ENCODE data around the gene TGM2.

The TGM2 gene

GRCh38 chr20:38092915-38093314 lies 72.2 kb downstream of the TGM2 start:
- no peak for DNase-seq (ENCODE audit: low read depth, low spot score)

DNA sequence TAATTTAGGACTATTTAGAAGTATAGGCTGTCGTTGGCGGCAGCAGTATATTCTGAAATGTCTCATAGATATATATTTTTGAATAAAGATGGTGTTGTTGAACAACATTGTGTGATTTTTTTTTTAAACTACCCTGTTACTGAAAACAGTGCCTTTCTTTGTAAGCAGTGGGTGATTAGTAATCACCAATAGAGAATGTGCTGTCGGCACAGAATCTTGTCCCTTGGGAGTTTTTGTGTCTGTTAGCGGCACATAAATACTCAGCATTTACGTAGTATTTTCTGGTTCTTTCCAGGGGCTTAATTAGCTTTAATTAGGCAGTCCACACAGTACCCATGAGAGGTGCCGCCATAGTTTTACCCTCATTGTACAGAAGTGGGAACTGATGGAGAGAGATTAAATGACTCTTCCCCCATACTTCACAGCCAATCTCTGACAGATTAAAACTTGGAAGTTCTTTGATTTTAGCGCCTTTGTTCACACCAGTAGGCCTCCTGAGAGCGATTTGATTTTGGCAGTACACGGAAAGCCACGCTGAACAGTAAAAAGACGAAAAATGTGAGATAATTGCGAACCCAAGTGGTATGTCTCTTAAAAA lies 72.7 kb downstream of the TGM2 start:
- no peak for DNase-seq (ENCODE audit: low read depth, low spot score)

DNA sequence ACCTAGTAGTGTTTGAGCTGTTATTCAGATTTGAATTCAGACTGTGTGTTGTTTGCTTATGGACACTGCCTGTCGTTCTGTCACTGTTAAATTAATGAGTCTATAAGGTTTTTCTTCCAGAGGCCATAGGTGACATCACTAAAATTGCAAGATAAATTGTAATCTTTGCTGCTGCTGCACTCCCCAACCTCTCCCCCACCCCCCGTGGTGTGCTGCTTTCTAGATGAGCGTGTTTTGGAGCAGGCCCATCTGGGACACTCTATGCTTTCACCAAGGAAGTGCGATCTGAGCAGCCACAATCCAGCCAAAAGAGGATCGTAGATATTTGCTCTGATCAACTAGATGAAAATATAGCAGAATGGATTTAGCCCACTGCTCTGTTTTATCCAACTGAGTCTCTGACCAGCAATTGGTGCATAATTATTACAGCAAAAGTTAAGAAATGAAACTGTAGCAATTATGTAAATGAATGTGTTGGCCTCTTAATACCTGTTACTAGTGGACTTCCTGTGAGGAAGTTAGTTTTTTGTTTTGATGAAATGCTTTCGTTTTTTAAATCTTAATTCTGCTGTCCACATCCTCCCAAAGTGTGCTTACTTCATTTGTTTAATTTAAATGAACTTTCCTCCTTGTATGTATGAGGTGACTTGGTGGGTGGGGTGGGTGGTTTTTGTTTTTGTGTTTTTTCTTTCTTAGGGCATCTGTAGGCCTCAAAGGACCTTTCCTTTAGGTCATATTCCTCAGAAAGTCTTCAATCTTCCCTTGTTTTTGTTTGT lies 73.4 kb downstream of the TGM2 start:
- no peak for DNase-seq (ENCODE audit: low read depth, low spot score)

DNA sequence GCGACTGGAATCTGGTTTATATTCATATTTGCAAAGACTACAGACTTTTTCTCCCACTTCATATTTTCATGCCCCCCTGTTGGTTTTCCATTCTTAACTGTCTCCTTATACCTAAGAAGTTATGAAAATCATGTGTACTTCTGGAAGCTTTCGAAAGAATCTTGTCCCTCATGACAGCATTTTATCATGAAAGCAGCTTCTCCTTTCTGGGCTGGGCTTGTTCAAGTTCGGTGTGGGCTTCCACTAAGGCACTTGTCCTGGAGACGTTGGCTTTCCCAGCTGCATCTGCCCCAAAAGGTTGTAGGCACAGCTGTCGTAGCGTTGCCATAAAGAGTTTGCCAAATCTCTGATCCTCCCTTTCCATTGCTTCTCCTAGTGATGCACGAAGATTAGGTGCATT lies 75.0 kb downstream of the TGM2 start:
- no peak for DNase-seq (ENCODE audit: low read depth, low spot score)

GRCh38 chr20:38089500-38089899 lies 75.6 kb downstream of the TGM2 start:
- no peak for DNase-seq (ENCODE audit: low read depth, low spot score)

GRCh38 chr20:38085026-38085425 lies 80.0 kb downstream of the TGM2 start:
- DNase-seq (ENCODE audit: low read depth, low spot score), result no peak

GRCh38 chr20:38084425-38084951 lies 80.6 kb downstream of the TGM2 start:
- DNase-seq (ENCODE audit: low read depth, low spot score), result no peak

DNA sequence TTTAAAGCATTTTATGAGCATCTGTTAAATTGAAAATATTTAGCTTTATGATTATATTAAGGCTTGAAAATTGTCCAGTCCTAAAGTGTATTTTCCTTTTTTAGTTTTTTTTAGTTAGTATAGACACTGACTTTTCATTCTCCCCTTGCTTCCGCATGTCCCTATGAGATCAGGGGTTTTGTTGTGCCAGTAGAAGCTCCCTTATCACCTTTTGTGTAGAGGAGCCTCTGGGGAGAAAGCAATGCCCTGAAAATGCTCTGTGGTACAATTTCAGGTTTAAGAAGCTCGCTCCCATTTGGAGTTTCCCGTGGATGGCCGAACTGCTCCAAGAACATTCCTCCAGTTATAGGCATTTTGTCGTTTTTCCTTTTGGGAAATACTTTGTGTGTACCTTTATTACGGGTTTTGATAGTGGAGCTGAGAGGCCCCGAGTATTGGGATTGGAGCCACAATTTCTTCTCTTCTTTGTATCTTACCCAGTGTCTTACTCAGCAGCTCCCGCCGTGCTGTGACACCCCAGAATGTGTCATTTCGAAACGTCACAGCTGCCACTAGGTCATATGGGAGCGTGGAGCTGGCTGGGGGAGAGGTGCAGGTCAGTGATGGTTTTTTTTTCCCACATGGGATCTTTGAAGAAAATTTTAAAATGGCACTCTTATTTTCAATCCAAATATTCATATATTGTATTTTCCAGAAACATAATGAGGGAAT lies 81.6 kb downstream of the TGM2 start:
- no peak for DNase-seq (ENCODE audit: low read depth, low spot score)

GRCh38 chr20:38082894-38083293 lies 82.2 kb downstream of the TGM2 start:
- no peak for DNase-seq (ENCODE audit: low read depth, low spot score)

DNA sequence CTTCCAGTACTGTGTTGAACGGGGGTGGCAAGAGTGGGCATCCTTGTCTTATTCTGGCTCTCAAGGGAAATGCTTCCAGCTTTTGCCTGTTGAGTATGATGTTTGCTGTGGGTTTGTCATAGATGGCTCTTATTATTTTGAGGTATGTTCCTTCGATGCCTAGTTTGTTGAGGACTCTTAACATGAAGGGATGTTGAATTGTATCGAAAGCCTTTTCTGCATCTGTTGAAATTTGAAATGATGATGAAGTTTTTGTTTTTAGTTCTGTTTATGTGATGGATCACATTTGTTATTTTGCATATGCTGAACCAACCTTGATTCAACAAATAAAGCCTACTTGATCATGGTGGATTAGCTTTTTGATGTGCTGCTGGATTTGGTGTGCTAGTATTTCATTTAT lies 83.5 kb downstream of the TGM2 start:
- no peak for DNase-seq (ENCODE audit: low read depth, low spot score)

DNA sequence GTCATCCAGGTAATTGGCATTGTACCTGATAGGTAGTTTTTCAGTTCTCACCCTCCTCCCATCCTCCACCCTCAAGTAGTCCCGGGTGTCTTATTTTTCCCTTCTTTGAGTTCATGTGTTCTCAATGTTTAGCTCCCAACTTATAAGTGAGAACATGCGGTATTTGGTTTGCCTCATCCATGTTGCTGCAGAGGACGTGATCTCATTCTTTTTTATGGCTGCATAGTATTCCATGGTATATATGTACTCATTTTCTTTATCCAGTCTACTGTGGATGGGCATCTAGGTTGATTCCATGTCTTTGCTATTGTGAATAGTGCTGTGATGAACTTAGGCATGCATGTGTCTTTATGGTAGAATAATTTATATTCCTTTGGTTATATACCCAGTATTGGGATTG lies 85.7 kb downstream of the TGM2 start:
- DNase-seq (ENCODE audit: low read depth, low spot score), result no peak

DNA sequence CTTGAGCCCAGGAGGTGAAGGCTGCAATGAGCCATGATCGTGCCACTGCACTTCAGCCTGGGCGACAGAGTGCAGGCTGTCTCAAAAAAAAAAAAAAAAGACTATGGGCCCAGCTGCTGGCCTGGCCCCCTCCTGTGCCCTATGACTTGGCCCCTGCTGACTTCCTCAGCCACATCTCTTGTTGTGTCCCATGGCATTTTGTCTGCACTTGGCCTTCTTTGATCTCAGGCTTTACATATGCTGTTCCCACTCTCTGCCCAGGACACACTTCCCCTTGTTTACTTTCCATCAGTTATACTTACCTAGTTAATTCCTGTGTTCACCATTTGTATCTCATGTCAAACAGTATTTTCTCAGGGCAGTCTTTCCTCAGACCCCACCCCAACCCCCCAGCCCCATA lies 87.0 kb downstream of the TGM2 start:
- no peak for DNase-seq (ENCODE audit: low read depth, low spot score)
